ENCODE data around the gene CCDC83. TPM values are rescaled to one million over a fixed set of nuclear protein-coding genes. Genes with fewer than 3 reads are reported as not detected.

The CCDC83 gene
- total RNA-seq, 1 experiment from 2014 or later, result not detected

GRCh38 chr11:85844439-85845123, 10.6 kb upstream of the CCDC83 start:
- no peaks in the 10 kb centered on the region for H3K9me2 ChIP-seq (ENCODE audit: insufficient read depth)
- no TSS peak for BruUV-seq (replicated peaks)
- CTCF ChIA-PET, result no interaction called here
- peaks cover 21% of the 10 kb centered on the region for H3F3A ChIP-seq (ENCODE audit: insufficient read depth, low read depth)
- peak; percentile 68 to 100 for DNase-seq
- intact Hi-C loops (cut with micrococcal nuclease; ENCODE audit: unreplicated experiment), result loop anchor here (1.0 to 10.0 kb wide), 6 partner anchors 16 to 220 kb away; partner anchors contain the start of genes CREBZF, DLG2, SYTL2 and TMEM126B
- TF ChIP-seq EZH2 (IDR thresholded peaks at IDR 0.05; ENCODE audit: low read depth) (no peak), CTCF (conservative IDR thresholded peaks at IDR 0.05) (no peak)
- H3K4me2 ChIP-seq, result peak overlapping the region; percentile 59
- no peak overlapping the region for H2AFZ ChIP-seq
- H3K36me3 ChIP-seq (ENCODE audit: low read depth), result no peaks in the 10 kb centered on the region
- peak overlapping the region; percentile 94 for H3K27ac ChIP-seq
- peaks cover 13% of the 10 kb centered on the region for H3K9me3 ChIP-seq (ENCODE audit: insufficient read depth, low read depth)
- H4K20me1 ChIP-seq (ENCODE audit: insufficient read depth), result no peaks in the 10 kb centered on the region
- H3K4me3 ChIP-seq, result peak overlapping the region; percentile 22; the same call in 1 of the 2 replicates
- no peaks in the 10 kb centered on the region for H3K79me2 ChIP-seq (ENCODE audit: low read depth)
- H3K27me3 ChIP-seq (ENCODE audit: insufficient read depth, low read depth), result no peaks in the 10 kb centered on the region
- H3K4me1 ChIP-seq (replicated peaks; ENCODE audit: insufficient read depth), result peaks cover 29% of the 10 kb centered on the region
- POLR2A ChIA-PET (ENCODE audit: unreplicated experiment), result interaction anchor here (0.6 to 0.7 kb wide), 4 partner anchors 31 to 478 kb away, joined by 3 to 8 read pairs (median 3); partner anchors contain the start of gene TMEM126B

GRCh38 chr11:85845124-85845631, 10.0 kb upstream of the CCDC83 start:
- Histone ChIP-seq H3K4me3 (peak overlapping the region; percentile 22; the same call in 1 of the 2 replicates), H3F3A (ENCODE audit: insufficient read depth, low read depth) (peaks cover 21% of the 10 kb centered on the region), H3K9me2 (ENCODE audit: insufficient read depth) (no peaks in the 10 kb centered on the region), H3K27ac (peak overlapping the region; percentile 94), H3K9me3 (ENCODE audit: insufficient read depth, low read depth) (peaks cover 13% of the 10 kb centered on the region), H4K20me1 (ENCODE audit: insufficient read depth) (no peaks in the 10 kb centered on the region), H2AFZ (no peak overlapping the region), H3K4me1 (replicated peaks; ENCODE audit: insufficient read depth) (peaks cover 29% of the 10 kb centered on the region), H3K27me3 (ENCODE audit: insufficient read depth, low read depth) (no peaks in the 10 kb centered on the region), H3K79me2 (ENCODE audit: low read depth) (no peaks in the 10 kb centered on the region), H3K4me2 (peak overlapping the region; percentile 59), H3K36me3 (ENCODE audit: low read depth) (no peaks in the 10 kb centered on the region)
- POLR2A ChIA-PET (ENCODE audit: unreplicated experiment), result interaction anchor here (0.6 kb wide), 1 partner anchor 180 kb away, joined by 4 read pairs; the partner anchor contains the start of gene CREBZF
- intact Hi-C loops (cut with micrococcal nuclease; ENCODE audit: unreplicated experiment), result loop anchor here (2.0 to 10.0 kb wide), 4 partner anchors 16 to 220 kb away; partner anchors contain the start of genes CREBZF, DLG2, SYTL2 and TMEM126B
- CTCF ChIA-PET, result no interaction called here
- BruUV-seq (replicated peaks), result TSS peak; percentile 98
- DNase-seq, result peak in 1 of 2 experiments; percentile 51
- TF ChIP-seq CTCF (conservative IDR thresholded peaks at IDR 0.05) (no peak), EZH2 (IDR thresholded peaks at IDR 0.05; ENCODE audit: low read depth) (no peak)

- Histone ChIP-seq H3K4me3 (no peak overlapping the region), H3K4me1 (replicated peaks; ENCODE audit: insufficient read depth) (peaks cover 29% of the 10 kb centered on the region), H3K27ac (no peak overlapping the region), H3K9me3 (ENCODE audit: insufficient read depth, low read depth) (peaks cover 13% of the 10 kb centered on the region), H3K4me2 (no peak overlapping the region), H3F3A (ENCODE audit: insufficient read depth, low read depth) (peaks cover 21% of the 10 kb centered on the region), H3K9me2 (ENCODE audit: insufficient read depth) (no peaks in the 10 kb centered on the region), H2AFZ (no peak overlapping the region), H4K20me1 (ENCODE audit: insufficient read depth) (no peaks in the 10 kb centered on the region), H3K79me2 (ENCODE audit: low read depth) (no peaks in the 10 kb centered on the region), H3K27me3 (ENCODE audit: insufficient read depth, low read depth) (no peaks in the 10 kb centered on the region), H3K36me3 (ENCODE audit: low read depth) (no peaks in the 10 kb centered on the region)
- BruUV-seq (replicated peaks), result no TSS peak
- no peak for DNase-seq
- no peak for TF ChIP-seq CTCF (conservative IDR thresholded peaks at IDR 0.05)
- TF ChIP-seq EZH2 (IDR thresholded peaks at IDR 0.05; ENCODE audit: low read depth), result no peak
- ChIA-PET CTCF (interaction anchor here (0.7 kb wide), 1 partner anchor 52 kb away, joined by 5 read pairs; no protein-coding TSS in a partner anchor), POLR2A (ENCODE audit: unreplicated experiment) (no interaction called here)
- intact Hi-C loops (cut with micrococcal nuclease; ENCODE audit: unreplicated experiment), result loop anchor here (10.0 kb wide), 2 partner anchors 183 to 223 kb away; partner anchors contain the start of genes CREBZF, DLG2 and TMEM126B
These were observed 7.7 kb upstream of the CCDC83 start for GRCh38 chr11:85847436-85847835.

Data from PC-9 (cell line).